Measurements from ENCODE around the gene VWF. TPM values are rescaled to one million over a fixed set of nuclear protein-coding genes. Genes with fewer than 3 reads are reported as not detected.

The VWF gene
- total RNA-seq, 1 experiment from 2014 or later: 0.48 TPM

- BruUV-seq (replicated peaks): no TSS peak
- Histone ChIP-seq H3K9me2 (ENCODE audit: insufficient read depth) (no peaks in the 10 kb centered on the region), H3K36me3 (ENCODE audit: low read depth) (no peaks in the 10 kb centered on the region), H3K4me3 (no peak overlapping the region), H3K4me2 (peak overlapping the region; percentile 79), H3K27ac (peak overlapping the region; percentile 86), H3K27me3 (ENCODE audit: insufficient read depth, low read depth) (no peaks in the 10 kb centered on the region), H3K9me3 (ENCODE audit: insufficient read depth, low read depth) (no peaks in the 10 kb centered on the region), H2AFZ (no peak overlapping the region), H3F3A (ENCODE audit: insufficient read depth, low read depth) (peaks cover 40% of the 10 kb centered on the region; the same call in 1 of the 2 replicates), H3K4me1 (replicated peaks; ENCODE audit: insufficient read depth) (peaks cover 68% of the 10 kb centered on the region), H3K79me2 (ENCODE audit: low read depth) (no peaks in the 10 kb centered on the region), H4K20me1 (ENCODE audit: insufficient read depth) (no peaks in the 10 kb centered on the region)
- POLR2A ChIA-PET (ENCODE audit: unreplicated experiment): interaction anchor here (0.5 to 2.0 kb wide), 14 partner anchors 9 to 729 kb away, joined by 3 to 35 read pairs (median 4); partner anchors contain the start of genes CD9 and GAPDH
- CTCF ChIA-PET: interaction anchor here (0.6 to 1.6 kb wide), 9 partner anchors 9 to 225 kb away, joined by 3 to 14 read pairs (median 4); no protein-coding TSS in a partner anchor
- intact Hi-C loops (cut with micrococcal nuclease; ENCODE audit: unreplicated experiment): loop anchor here (1.0 to 2.0 kb wide), 4 partner anchors 19 to 194 kb away; no protein-coding TSS in a partner anchor
- TF ChIP-seq EZH2 (IDR thresholded peaks at IDR 0.05; ENCODE audit: low read depth) (no peak), CTCF (conservative IDR thresholded peaks at IDR 0.05) (no peak)
- DNase-seq: peak; percentile 85 to 87
Measured at GRCh38 chr12:6084261-6084968, 40.1 kb downstream of the VWF start.

GRCh38 chr12:6083601-6084000 lies 40.9 kb downstream of the VWF start:
- CTCF ChIA-PET: interaction anchor here (0.9 to 1.6 kb wide), 4 partner anchors 16 to 196 kb away, joined by 3 to 14 read pairs (median 6); no protein-coding TSS in a partner anchor
- POLR2A ChIA-PET (ENCODE audit: unreplicated experiment): interaction anchor here (0.7 to 2.0 kb wide), 2 partner anchors 10 to 112 kb away, joined by 3 to 35 read pairs; no protein-coding TSS in a partner anchor
- no TSS peak for BruUV-seq (replicated peaks)

GRCh38 chr12:6082613-6083012 lies 41.9 kb downstream of the VWF start:
- H3K27me3 ChIP-seq (ENCODE audit: insufficient read depth, low read depth): no peaks in the 10 kb centered on the region
- H3K27ac ChIP-seq: no peak overlapping the region
- BruUV-seq (replicated peaks): no TSS peak
- peaks cover 30% of the 10 kb centered on the region; the same call in 1 of the 2 replicates for H3F3A ChIP-seq (ENCODE audit: insufficient read depth, low read depth)
- ChIA-PET POLR2A (ENCODE audit: unreplicated experiment) (interaction anchor here (0.5 to 0.7 kb wide), 2 partner anchors 119 to 192 kb away, joined by 3 to 6 read pairs; no protein-coding TSS in a partner anchor), CTCF (interaction anchor here (1.0 to 1.1 kb wide), 2 partner anchors 86 to 113 kb away, joined by 3 read pairs; no protein-coding TSS in a partner anchor)
- H3K4me2 ChIP-seq: no peak overlapping the region
- TF ChIP-seq EZH2 (IDR thresholded peaks at IDR 0.05; ENCODE audit: low read depth): no peak
- TF ChIP-seq CTCF (conservative IDR thresholded peaks at IDR 0.05): no peak
- H3K4me1 ChIP-seq (replicated peaks; ENCODE audit: insufficient read depth): peaks cover 66% of the 10 kb centered on the region
- no peak overlapping the region for H3K4me3 ChIP-seq
- H4K20me1 ChIP-seq (ENCODE audit: insufficient read depth): no peaks in the 10 kb centered on the region
- intact Hi-C loops (cut with micrococcal nuclease; ENCODE audit: unreplicated experiment): no loop called here
- no peaks in the 10 kb centered on the region for H3K9me2 ChIP-seq (ENCODE audit: insufficient read depth)
- no peaks in the 10 kb centered on the region for H3K9me3 ChIP-seq (ENCODE audit: insufficient read depth, low read depth)
- no peak overlapping the region for H2AFZ ChIP-seq
- no peak for DNase-seq
- H3K79me2 ChIP-seq (ENCODE audit: low read depth): no peaks in the 10 kb centered on the region
- no peaks in the 10 kb centered on the region for H3K36me3 ChIP-seq (ENCODE audit: low read depth)

More at GRCh38 chr12:6083601-6084000, 40.9 kb downstream of the VWF start:
- H3K79me2 ChIP-seq (ENCODE audit: low read depth): no peaks in the 10 kb centered on the region
- no peak overlapping the region for H2AFZ ChIP-seq
- no peak for DNase-seq
- no peaks in the 10 kb centered on the region for H4K20me1 ChIP-seq (ENCODE audit: insufficient read depth)
- peaks cover 34% of the 10 kb centered on the region; the same call in 1 of the 2 replicates for H3F3A ChIP-seq (ENCODE audit: insufficient read depth, low read depth)
- no peaks in the 10 kb centered on the region for H3K36me3 ChIP-seq (ENCODE audit: low read depth)
- peaks cover 66% of the 10 kb centered on the region for H3K4me1 ChIP-seq (replicated peaks; ENCODE audit: insufficient read depth)
- intact Hi-C loops (cut with micrococcal nuclease; ENCODE audit: unreplicated experiment): no loop called here
- H3K9me3 ChIP-seq (ENCODE audit: insufficient read depth, low read depth): no peaks in the 10 kb centered on the region
- H3K4me3 ChIP-seq: no peak overlapping the region
- H3K27me3 ChIP-seq (ENCODE audit: insufficient read depth, low read depth): no peaks in the 10 kb centered on the region
- no peaks in the 10 kb centered on the region for H3K9me2 ChIP-seq (ENCODE audit: insufficient read depth)
- H3K4me2 ChIP-seq: peak overlapping the region; percentile 79
- H3K27ac ChIP-seq: peak overlapping the region; percentile 86
- no peak for TF ChIP-seq EZH2 (IDR thresholded peaks at IDR 0.05; ENCODE audit: low read depth)
- TF ChIP-seq CTCF (conservative IDR thresholded peaks at IDR 0.05): no peak

Data from PC-9 (cell line).